GM15510 (cell line): Measurements from ENCODE around the gene LEMD2.

Experiments used
- POLR2A ChIP-seq: IDR thresholded peaks from 3 replicates; pipeline ENCODE4 v1.6.1; 2011; ENCODE audit warnings: borderline replicate concordance; ENCODE audit not compliant: insufficient read length; ENCODE audit errors: extremely low read depth

LEMD2 gene

DNA sequence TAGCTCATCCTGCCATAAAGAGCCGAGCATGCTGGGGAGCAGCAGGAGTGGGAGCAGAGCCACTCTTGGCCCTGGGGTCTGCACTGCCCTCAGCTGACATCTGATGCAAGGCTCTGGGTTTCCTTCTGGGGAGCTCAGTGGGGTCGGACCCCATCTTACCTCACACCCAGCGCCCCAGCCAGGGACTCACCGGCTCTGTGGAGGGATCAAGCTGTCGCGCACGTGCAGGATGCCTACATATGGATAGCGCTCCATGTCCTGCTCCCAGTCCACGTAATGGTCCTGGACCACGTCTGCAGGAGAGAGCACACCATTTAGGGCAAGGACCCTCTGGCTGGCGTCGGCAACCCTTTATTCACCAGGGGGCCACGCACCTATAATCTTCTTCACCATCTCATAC is 12.2 kb downstream of the LEMD2 start:
- no peak for TF ChIP-seq POLR2A

DNA sequence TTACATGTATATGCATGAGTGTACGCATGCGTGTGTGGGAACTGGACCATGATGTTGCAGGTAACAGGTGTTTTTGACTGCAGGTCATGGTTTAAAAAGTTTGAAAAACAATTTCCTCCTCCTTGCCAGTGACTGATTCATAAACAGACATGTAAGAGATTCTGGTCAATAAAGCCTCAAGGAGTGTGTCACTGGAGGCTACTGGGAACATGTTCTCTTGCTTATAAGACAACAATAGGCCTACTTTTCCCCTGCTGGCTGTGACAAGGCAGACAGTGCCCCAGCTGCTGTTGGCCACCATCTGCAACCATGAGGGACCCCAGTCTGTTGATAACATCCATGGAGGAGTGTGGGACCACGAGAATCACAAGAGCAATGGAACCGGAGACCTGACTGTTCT is 12.7 kb downstream of the LEMD2 start:
- no peak for TF ChIP-seq POLR2A

DNA sequence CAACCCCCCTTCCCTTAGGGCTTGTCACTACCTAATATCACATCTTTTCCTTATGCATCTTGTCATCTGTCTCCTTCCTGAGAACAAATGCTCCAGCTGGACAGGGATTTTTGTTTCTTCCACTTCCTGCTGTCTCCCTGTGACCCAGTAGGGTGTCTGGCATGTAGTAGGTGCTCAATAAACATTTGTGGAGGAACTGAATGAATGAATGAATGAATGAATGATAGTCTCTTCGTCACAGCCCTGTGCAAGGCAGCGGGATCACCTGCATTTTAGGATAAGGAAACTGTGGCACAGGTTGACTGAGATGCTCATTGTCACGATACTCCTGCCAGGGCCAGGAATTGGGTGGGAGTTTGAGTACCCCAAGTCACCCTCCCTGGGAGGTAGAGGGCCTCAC is 14.2 kb downstream of the LEMD2 start:
- no peak for TF ChIP-seq POLR2A

- TF ChIP-seq POLR2A = no peak
Measured at GRCh38 chr6:33772902-33773472, 15.9 kb downstream of the LEMD2 start.

DNA sequence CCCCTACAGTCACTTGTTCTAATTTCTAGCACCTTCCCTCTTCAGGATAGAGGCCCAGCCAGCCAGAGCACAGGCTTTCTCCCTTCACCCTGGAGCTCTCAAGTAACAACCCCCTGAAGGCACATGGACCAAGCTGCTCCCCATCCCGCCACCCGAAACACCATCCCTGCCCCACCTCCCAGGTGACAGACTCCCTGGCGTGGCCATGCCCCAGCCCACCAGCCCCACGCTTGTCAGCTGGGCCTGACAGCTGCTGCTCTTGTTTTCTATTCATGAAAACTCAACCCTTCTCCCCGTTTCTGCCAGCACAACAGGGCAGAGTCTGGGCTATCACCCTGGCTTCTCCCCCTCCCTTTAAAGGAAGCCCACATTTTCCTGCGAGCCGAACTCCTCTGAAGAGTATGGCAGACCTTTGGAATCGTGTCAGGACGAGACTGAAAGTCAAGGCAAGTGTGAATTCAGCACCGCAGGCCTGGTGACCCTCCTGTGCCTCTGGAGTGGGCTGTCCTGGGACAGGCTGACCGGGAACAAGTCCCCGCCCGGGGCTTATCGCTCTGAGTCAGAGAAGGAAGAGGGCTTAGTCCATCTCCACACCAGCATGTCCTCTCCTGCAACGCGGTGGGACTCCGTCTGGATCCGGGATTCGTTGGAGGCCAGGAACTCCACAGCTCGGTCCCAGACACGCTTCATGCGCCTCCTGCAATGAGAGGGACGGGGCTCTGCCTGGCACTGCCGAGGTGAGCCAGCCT is 16.7 kb downstream of the LEMD2 start:
- no peak for TF ChIP-seq POLR2A

DNA sequence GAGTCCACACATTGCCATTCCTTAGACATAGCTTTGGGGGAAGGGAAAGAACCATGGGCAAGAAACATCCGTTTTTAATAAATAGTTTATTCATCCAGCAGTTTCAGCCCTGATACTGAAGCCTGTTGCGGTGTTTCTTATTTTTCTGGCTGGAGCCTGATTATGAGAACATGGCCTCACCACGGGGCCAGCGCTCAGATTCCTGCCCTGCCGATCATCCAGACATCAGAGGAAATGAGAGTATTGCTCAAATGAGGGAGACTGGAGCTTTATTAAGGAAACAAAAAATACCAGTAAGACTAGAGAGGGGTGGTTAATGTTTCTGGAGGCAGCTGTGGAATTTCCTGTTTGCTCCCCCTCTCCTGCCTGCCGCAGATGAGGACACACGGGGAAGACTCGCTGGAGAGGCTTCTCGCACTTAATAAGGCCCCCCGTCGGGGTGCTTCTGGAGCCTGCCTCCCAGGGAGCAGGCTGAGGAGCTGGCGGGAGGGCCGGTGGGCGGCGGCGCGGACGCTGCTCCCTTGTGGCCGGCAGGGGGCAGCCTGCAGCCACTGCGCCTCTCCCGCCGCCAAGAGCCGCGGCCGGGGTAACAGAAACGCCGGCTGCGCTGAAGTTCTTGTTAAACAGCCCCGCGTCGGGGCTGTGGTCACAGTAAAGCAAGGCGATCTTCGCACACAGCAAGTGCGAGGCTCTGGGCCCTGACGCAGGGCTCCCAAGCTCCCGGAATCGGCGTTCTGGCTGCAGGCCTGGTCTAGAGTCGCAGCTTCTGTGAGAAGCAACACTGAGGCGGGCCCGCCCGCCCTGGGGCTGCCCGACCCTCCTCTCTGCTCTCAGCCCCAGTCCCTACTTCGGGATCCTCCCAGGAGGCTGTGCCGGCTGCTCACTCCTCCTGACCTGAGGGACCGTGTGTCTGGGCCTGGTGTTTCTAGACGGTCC is 17.5 kb downstream of the LEMD2 start:
- peak; percentile 21 for TF ChIP-seq POLR2A

- no peak for TF ChIP-seq POLR2A
Measured at GRCh38 chr6:33770833-33771145, 18.1 kb downstream of the LEMD2 start.

GRCh38 chr6:33770124-33770832 is 18.7 kb downstream of the LEMD2 start:
- TF ChIP-seq POLR2A = no peak

DNA sequence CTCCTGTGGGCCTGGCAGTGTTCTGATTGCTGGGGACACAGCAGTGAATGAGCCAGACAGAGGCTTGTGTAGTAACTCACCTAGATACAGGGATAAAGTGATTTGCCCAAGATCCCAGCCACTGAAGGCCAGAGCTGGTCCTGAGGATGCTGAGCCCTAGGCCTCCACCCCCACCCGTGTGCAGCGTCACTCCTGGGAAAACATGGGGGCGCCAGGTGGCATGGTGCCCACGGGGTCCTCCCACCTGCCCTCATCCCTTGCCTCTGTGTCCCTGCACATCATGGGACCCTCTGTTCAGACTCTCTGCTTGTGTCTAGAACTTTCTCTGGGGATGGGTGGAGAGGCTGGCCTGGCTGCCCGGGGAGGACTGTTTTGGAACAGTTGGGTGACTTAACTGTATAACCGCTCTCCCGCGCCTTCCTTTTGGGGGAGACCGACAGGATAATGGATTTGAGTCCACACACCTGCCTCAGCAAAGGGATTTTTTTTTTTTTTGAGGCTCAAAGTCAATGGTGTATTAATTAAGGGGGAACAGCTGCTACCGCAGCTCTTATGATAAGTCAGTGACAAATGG is 19.6 kb downstream of the LEMD2 start:
- TF ChIP-seq POLR2A = no peak

GRCh38 chr6:33768644-33769120 is 20.2 kb downstream of the LEMD2 start:
- TF ChIP-seq POLR2A = no peak

DNA sequence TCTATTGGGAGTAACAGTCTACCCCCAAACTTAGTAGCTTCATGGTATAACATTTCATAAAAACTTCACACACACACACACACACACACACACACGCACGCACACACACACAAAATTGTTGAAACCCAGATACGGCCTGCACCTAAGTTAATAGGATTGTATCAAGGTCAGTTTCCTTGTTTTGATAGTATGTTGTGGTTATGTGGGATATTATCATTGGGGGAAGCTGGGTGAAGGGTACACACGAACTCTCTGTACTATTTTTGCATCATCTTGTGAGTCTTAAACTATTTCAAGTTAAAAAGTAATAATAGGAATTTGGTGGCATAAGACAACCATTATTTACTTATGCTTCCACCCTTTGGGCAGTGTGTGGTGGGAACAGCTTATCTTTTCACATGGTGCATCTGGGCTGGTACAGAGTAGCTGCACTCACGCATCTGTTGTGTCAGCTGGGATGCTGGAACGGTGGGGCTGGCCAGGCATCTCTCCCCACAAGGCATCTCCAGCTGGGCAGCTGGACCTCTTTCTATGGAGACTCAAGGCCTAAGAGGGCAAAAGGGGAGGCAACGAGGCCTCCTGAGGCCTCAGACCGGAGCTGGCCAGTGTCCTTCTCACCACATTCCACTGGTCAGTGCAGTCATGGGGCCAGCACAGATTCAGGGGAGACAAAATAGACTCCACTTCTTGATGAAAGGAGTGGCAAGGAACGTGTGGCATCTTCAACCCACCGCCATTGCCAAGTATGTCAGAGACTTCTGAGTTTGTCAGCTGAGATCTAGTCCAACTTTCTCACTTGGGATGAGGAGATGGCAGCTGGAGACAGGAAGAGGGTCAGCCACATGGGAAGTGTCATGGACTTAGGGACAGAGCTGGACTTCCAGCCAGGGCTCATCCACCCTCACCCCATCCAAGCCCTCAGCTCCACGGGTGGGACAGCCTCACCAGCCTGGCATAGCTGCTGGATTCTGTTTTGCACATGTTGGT is 21.7 kb downstream of the LEMD2 start:
- no peak for TF ChIP-seq POLR2A

DNA sequence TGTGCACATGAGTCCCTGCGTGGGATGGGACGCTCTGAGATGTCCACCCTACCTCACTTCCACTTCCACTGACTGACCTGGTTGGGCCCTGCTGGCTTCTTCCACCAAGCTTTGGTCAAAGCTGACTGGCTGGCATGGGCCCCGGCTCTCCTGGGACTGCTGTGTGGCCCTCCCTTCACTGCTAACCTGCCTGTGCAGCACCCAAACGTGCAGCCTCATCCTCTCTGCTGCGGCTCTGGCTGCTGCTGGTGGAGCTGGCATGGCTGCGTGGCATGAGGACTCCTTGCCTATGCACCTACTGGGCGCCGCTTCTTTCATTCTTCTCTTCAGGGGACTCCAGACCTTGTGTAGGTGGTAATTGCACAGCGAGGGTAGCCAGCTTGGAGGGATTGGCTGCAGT is 23.6 kb downstream of the LEMD2 start:
- no peak for TF ChIP-seq POLR2A

GRCh38 chr6:33764036-33764435 is 24.9 kb downstream of the LEMD2 start:
- no peak for TF ChIP-seq POLR2A
